NCI-H2227 (cell line): ENCODE measurements around the gene SAXO1.
"Not testable (repeated sequence)": the region's sequence is repeated elsewhere in the genome, so short reads cannot be mapped to it uniquely, and the experiment has no call there.

Experiments
- DNase-seq: peaks from one replicate; lab custom pipeline; 2025; ENCODE audit not compliant: unreplicated experiment; lab: John Stamatoyannopoulos, UW

SAXO1 gene, protein sequence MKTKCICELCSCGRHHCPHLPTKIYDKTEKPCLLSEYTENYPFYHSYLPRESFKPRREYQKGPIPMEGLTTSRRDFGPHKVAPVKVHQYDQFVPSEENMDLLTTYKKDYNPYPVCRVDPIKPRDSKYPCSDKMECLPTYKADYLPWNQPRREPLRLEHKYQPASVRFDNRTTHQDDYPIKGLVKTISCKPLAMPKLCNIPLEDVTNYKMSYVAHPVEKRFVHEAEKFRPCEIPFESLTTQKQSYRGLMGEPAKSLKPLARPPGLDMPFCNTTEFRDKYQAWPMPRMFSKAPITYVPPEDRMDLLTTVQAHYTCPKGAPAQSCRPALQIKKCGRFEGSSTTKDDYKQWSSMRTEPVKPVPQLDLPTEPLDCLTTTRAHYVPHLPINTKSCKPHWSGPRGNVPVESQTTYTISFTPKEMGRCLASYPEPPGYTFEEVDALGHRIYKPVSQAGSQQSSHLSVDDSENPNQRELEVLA

DNA sequence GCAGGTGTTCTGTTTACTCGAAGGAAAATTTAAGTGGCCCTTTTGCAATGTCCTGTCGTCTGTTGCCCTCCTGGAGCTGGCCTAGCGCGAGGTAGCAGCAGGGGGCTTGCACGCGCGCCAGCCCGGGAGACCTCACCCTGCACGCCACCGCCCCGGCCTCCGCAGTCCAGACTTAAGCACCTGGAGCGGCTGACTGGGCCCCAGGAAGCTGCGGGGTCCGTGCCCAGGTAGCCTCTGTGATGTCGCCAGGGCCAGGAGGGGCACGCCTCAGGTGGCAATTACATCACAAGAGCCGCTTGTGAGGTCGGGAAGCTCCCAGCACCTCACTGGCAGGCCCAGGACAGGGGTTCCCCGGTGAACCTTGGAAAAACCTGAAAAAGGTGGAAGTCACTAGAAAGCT, at the start of gene SAXO1:
SAXO1 (minus strand) TSS at position 195 of the 400 bp plus-strand sequence. CDS start 301 bp downstream, outside the sequence.
- no peak for DNase-seq

DNA sequence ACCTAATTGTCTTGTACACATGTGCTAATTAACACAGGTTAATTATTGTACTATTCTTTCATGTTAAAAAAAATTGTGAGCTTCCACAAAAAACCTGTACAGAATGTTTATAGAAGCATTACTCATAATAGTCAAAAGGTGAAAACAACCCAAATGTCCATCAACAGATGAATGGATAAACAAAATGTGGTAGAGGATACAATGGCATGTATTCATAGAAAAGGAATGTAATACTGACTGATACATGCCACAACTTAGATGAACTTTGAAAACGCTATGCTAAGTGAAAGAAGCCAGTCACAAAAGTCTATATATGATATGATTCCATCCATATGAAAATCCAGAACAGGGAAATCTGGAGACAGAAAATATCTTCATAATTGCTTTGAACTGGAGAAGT, 41.8 kb upstream of the SAXO1 start:
- no peak for DNase-seq

DNA sequence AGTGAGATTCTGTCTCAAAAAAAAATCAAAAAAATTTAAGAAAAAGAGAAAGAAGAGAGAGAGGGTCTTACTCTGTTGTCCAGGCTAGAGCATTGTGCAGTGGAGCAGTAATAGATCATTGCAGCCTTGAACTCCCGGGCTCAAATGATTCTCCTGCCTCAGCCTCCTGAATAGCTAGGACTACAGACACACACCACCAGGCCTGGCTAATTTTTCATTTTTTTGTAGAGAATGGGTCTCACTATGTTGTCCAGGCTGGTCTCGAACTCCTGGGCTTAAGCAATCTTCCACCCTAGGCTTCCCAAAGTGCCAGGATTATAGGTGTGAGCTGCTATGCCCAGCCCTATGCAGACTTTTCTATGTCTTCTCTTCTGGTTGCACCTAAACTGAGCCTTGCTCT, 41.2 kb upstream of the SAXO1 start:
- no peak for DNase-seq

DNA sequence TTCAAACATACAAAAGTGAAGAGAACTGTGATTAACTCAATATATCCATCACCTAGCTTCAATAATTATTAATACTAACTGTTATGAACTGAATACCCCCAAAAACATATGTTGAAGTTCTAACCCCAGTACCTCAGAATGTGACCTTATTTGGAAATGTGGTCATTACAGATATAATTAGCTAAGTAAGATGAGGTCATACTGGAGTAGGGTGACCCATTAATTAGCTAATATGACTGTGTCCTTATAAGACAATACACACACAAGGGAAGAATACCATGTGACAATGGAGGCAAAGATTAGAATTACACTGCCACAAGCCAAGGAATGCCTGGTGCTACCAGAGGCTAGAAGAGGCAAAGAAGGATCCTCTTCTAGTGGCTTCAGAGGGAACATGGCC, 24.0 kb upstream of the SAXO1 start:
- no peak for DNase-seq

DNA sequence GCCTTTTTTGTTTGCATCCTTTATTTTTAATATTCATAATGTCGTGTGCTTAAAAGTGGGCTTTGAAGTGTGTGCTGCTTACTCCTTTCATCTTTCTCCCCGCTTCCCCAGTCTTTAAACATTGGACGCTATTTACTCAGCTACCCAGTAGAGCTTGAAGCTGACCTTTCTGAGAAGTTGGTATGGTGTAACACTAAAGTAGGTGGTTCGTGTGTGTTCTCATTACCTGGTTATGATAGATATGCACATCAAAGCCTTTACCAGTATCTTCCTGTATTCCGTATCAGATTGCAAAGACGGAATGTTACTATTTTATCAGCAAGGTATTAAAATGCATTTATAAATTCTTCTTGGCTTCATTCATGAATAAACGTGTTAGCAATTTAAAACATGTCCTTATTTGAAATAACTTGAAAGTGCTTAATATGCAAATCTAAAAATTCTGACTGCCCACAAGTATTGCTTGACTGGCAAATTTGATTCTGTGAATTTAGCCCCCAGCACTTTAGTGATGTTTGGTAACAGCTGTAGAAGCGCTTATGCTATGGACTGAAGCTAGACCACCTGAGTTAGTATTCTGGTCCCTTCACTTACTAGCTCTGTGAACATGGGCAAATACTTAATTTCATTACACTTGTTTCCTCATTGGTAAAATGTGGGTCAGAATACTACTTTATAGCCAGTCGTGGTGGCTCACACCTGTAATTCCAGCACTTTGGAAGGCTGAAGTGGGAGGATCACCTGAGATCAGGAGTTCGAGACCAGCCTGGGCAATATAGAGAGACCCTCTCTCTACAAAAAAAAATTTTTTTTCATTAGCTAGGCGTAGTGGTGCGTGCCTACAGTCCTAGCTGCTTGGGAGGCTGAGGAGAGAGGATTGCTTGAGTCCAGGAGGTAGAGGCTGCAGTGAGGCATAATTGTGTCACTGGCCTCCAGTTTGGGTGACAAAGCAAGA, 17.9 kb upstream of the SAXO1 start:
- DNase-seq, result no peak

DNA sequence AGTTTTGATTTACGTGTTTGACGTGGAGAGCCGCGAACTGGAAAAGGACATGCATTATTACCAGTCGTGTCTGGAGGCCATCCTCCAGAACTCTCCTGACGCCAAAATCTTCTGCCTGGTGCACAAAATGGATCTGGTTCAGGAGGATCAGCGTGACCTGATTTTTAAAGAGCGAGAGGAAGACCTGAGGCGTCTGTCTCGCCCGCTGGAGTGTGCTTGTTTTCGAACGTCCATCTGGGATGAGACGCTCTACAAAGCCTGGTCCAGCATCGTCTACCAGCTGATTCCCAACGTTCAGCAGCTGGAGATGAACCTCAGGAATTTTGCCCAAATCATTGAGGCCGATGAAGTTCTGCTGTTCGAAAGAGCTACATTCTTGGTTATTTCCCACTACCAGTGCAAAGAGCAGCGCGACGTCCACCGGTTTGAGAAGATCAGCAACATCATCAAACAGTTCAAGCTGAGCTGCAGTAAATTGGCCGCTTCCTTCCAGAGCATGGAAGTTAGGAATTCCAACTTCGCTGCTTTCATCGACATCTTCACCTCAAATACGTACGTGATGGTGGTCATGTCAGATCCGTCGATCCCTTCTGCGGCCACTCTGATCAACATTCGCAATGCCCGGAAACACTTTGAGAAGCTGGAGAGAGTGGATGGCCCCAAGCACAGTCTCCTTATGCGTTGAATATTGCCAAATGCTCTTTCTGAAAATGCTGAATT, 17.1 kb upstream of the SAXO1 start:
- DNase-seq, result peak; percentile 42

DNA sequence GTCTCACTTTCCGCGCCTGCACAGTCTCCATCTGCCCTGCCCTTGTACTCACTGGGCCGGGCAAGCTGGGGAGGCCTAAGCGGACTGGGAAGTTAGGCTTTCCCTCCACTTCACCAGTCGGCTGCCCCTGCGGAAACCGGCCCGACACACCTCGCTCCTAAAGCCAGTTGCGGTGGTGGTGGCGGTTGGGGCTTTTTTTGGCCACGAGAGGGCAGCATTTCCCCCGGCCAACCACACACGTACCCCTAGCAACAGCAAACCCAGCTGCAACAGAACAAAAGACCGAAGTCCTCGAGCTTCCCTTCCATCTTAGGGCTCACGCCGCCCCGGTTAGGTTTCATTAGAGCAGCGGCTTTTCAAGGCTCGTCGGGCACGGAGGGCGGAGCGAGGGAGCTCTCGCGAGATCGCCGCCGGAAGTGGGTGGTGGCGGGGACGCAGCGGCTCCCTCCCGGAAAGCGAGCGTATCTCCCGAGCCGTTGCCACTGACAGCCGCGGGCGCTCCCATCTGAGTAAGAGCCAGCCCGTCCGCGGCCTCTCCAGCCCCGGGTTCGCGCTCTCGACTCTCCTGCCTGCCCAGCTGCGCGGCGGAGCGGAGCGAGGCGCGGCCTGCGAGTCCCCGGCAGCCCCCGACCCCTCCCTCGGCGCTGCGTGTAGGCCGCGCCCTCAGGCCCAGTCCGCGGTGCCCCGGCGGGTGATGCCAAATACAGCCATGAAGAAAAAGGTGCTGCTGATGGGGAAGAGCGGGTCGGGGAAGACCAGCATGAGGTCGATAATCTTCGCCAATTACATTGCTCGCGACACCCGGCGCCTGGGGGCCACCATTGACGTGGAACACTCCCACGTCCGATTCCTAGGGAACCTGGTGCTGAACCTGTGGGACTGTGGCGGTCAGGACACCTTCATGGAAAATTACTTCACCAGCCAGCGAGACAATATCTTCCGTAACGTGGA, 16.2 kb upstream of the SAXO1 start, which contains the start of gene RRAGA:
RRAGA (plus strand) TSS at position 462 of the 951 bp plus-strand sequence; CDS start at position 695, 233 bp downstream.
- DNase-seq, result peak; percentile 97

DNA sequence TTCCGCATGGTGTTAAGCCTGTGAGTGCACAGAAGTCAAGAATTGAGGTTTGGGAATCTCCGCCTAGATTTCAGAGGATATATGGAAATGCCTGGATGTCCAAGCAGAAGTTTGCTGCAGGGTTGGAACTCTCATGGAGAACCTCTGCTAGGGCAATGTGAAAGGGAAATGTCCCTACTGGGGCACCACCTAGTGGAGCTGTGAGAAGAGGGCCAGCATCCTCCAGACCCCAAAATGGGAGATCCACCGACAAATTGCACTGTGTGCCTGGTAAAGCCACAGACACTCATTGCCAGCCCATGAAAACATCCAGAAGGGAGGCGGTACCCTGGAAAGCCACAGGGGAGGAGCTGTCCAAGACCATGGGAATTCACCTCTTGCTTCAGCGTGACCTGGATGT, 3.6 kb upstream of the SAXO1 start:
- no peak for DNase-seq

DNA sequence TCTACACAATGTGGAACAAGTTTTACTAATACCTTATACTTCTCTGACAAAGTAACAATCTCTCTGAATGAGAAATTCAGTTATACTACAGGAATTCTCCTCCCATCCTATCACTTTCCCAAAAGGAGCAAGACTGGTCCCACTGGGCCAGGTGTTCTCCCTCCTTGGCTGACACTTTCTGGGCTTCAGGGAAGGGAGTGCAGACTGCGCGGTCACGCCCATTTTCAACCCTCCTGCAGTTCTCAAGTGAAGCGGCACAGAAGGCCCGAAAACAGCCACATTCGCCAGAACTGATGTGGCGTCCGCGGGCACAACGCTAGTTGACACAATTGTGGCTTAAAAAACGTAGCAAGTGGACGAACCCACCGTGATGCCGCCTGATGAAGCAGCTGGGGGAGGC, 603 bp downstream of the SAXO1 start:
- DNase-seq, result no peak

DNA sequence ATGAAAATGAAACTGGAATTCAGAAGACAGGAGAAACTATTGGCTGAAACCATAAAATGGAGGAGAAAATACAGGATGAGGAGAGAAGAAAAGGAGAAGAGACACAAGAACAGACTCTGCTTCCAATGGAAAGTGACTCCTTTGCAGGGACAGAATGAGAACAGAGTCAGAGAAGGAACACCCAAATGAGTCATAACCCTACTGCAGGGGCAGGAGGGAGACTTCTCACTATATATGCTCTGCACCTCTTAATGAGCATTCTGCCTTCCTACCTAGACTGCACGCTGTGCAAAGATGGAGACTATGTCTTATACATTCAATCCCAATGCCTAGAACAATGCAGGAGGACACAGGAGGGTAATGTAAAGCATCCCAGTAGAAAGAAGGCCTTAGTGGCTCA, 2.1 kb downstream of the SAXO1 start:
- no peak for DNase-seq

DNA sequence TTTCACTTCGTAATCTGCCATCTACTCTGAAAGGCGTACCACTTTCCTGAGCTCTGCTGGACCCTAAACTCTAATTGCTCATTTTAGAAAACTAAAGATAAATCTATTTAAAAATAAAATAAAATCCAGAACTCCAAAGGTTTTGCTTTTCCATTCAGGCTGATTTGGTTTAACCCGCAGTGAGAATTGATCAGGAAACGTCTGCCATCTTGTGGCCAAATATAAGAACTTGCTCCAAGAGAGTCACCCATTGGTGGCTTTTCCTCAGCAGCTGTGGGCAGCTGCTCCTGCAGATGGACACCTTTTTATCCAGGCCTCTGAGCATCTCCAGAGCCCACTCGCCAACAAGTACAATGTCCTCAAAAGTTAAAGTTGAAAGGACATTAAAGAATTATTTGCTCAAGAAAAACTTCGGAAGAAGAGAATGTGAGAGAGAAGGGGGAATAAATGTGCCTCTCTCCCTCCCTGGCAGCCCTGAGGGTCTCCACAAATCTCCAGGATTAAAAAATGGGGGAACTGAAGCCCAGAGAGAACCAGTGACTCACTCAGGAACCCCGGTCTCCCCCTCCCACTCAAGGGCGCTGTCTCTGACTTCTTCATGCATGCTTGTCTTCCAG, 4.1 kb downstream of the SAXO1 start:
- DNase-seq, result peak; percentile 71

DNA sequence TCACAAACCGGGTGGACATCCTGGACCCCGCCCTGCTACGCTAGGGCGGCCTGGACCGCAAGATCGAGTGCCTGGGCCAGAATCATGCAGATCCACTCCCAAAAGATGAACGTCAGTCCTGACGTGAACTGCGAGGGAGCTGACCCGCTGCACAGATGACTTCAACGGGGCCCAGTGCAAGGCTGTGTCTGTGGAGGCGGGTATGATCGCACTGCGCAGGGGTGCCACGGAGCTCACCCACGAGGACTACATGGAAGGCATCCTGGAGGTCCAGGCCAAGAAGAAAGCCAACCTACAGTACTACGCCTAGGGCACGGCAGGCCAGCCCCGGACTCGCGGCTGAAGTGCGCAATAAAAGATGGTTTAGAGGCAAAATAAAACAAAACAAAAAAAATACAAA, 5.2 kb downstream of the SAXO1 start:
- DNase-seq, result no peak

DNA sequence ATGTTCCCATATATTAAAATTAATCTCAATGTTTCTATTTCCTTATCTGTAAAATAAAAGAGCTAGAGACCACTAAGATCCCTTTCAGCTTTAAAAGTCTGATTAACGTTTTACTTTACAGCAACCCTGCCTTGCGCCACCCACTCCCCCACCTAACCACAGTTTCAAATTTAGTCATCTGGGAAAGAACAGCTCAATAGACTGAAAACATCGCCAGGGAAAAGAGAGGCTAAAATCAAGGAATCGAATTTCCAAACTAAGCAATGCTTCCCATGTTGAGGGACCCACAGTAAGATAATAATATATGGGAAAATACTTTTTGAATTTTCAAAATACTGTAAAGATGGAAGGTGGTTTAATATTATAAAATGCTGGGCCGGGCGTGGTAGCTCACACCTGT, 6.6 kb downstream of the SAXO1 start:
- DNase-seq, result no peak

DNA sequence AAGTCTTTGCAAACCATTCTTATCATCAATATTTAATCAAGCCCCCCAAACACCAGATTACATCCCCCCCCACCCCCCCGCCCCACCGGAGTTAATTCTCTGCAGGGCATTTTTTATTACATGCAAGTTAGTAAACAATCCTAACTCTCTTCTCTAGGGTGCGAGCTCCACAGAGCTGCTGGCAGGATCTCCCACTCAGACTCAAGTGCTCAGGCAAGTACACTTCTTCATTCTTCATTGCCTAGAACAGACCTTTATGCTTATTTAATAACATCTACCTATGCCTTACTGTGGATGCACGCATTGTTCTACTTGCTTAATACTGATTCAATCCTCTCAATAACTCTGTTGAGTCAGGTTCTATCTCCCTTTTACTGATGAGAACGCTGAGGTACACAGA, 9.9 kb downstream of the SAXO1 start:
- DNase-seq, result no peak

DNA sequence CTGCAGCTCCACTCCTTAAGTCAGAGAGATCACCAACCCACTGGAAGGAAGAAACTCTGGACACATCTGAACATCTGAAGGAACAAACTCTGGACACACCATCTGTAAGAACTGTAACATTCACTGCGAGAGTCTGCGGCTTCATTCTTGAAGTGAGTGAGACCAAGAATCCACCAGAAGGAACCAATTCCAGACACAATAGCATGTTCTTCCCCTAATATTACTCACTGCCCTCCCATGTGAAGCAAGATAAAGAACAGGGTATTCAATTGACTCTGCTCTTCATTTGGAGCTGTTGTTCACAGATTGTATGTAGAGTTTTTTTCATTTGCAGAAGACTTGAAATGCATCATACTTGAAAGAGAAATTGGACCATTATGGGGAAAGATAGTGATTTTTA, 10.8 kb downstream of the SAXO1 start:
- no peak for DNase-seq

DNA sequence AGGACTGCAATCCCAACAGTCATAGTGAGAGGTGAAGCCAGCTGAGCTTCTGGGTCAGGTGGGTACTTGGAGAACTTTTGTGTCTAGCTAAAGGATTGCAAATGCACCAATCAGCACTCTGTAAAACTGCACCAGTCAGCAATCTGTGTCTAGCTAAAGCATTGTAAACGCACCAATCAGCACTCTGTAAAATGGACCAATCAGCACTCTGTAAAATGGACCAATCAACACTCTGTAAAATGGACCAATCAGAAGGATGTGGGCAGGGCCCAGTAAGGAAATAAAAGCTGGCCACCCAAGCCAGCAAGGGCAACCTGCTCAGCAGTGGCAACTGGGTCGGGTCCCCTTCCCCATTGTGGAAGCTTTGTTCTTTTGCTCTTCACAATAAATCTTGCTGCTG, 11.4 kb downstream of the SAXO1 start:
- not testable (repeated sequence) for DNase-seq

DNA sequence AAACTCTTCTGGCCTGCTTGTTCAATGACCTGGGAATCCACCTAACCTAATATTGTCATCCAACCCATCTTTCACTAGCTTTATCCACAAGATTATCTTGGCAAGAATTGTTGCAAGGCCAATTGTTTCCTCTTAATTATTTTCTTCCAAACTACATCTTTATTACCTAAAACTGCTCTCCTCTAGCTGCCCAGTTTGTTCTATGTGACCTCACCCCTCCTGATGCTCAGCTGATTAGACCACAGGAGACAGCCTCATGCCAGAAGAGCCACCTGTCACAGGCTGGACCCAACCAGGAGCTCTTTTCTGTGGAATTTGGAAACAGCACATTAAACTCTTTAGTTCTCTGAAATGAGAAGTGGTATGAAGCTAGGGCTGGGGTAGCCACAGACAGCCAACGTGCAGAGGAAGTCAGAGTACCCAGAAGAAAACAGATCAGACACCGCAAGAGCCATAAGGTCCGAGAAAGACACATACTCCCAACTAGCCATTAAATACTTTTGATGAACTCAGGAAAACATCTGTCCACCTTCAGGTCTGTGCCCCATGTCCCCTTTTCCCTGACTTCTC, 12.0 kb downstream of the SAXO1 start:
- DNase-seq, result no peak

DNA sequence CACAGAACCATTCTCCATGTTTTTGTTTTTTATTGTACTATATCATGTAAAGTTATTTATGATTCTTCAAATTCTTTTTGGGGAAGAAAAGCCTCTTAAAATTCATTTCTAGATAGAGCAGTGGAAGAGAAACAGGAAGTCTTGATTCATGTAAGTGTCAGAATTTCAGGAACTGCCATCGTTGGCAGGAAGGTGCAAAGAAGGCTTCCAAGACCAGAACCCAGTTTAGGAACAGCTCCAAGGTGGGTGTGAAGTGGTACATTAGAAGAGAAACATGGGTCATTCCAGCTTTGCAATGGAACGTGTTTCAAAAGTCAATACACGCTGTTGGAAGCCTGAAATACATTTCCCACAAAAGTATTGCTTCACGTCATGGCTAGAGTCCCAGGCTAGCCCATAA, 14.8 kb downstream of the SAXO1 start:
- no peak for DNase-seq

DNA sequence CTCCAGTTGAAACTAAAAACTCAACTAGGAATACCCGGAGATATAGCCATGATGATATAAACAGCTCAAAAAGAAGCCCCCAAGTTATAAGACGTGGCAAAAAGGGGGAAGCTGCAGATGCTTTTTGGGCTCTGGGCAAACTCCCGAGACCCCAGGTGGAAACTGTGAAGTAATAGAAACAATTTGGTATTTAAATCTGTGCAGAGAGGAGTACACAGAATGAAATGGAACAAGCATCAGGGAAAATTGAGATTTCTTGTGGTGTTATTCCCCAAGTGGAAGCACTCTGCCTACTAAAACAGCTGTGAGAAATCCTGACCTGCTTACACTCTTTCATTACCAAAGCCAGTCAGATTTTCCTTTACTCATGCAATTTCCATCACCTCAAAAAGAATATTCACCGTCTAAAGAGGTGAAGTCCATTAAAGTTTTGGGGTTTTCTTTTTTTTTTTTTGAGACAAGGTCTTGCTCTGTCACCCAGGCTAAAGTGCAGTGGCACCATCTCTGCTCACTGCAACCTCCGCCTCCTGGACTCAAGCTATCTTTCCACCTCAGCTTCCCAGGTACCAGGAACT, 23.5 kb downstream of the SAXO1 start:
- DNase-seq, result no peak
